Measurements from ENCODE around the gene RORC.

Gene RORC

DNA sequence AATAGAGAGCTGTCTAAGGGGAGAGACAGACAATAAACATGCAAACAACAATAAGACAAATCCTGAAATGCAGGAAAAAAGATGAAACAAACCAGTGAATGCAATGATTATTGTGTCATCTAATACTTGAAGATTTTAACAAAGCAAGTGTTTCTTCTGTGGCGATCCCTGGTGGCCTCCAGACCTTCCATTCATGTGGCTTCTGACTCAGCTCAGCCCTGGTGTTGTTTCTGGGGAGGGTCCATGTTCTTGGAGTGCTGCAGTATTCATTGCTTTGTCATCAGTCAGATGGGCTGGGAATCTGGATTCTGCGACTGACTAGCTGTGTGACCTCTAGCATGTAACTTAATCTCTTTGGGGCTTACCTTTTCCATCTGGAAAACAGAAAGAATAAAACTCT, 9.5 kb upstream of the RORC start:
- TF ChIP-seq JUND (IDR thresholded peaks at IDR 0.05; ENCODE audit: low read depth) = no peak
- no peak for DNase-seq (ENCODE audit: low read depth in 1 of 2, low spot score in 1 of 2)
- in situ Hi-C loops (cut with HindIII; ENCODE audit: low pct_unique_long_range_greater_than_20kb, low sequenced_read_pairs) = no loop called here

- DNase-seq (ENCODE audit: low read depth in 1 of 2, low spot score in 1 of 2) = no peak
- no peak for TF ChIP-seq JUND (IDR thresholded peaks at IDR 0.05; ENCODE audit: low read depth)
- in situ Hi-C loops (cut with HindIII; ENCODE audit: low pct_unique_long_range_greater_than_20kb, low sequenced_read_pairs) = no loop called here
Observed at GRCh38 chr1:151840421-151840820, 8.8 kb upstream of the RORC start.

DNA sequence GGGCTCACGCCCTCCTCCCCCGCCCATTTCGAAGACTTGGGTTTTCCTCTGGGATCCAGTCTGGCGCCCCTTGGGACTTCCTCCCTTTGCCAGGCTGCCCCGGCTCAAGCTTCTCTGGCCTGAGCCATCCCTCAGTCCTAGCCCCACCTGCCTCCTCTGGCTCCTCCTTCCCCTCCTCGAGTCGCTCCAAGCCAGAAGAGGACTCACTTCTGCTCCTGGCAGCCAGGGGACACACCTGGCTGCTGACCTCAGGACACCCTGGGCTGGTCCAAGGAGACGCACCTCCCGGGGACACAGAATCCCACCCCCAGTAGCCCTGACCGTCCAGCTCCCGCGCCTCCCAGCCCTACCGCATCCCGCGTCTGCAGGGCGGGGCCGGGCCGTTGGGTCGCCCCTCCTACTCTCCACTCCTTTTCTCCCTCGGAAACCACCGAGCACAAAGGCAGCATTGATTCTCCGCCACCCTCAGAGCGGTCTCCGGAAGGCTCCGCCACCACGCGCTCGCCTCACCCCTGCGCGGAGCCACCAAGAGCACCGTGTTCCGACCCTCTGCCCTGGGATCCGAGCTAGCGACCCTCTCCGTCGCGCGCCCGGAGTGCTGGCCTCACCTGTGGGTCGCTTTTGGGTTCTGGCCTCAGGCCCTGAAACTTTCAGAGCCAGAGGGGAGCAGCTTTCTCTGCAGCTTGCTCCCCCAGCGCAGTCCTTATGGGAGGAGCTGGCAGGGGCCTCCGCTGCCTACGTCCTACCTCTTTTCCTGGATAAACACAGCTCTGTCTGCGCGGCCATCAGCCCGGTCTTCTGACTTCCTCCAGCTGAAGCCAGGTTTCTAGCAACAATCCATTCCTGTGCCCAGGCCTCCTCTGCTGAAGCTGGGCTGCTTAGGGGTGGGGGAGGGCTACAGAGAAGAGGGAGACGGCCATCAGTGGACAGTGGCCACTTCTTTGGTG, 8.1 kb upstream of the RORC start, which contains the start of gene C2CD4D:
Gene C2CD4D (minus strand): TSS at position 364 of the 947 bp plus-strand sequence. CDS start 831 bp downstream, outside the sequence.
- DNase-seq (ENCODE audit: low read depth in 1 of 2, low spot score in 1 of 2) = peak; percentile 95 to 97
- in situ Hi-C loops (cut with HindIII; ENCODE audit: low pct_unique_long_range_greater_than_20kb, low sequenced_read_pairs) = no loop called here
- TF ChIP-seq JUND (IDR thresholded peaks at IDR 0.05; ENCODE audit: low read depth) = no peak

DNA sequence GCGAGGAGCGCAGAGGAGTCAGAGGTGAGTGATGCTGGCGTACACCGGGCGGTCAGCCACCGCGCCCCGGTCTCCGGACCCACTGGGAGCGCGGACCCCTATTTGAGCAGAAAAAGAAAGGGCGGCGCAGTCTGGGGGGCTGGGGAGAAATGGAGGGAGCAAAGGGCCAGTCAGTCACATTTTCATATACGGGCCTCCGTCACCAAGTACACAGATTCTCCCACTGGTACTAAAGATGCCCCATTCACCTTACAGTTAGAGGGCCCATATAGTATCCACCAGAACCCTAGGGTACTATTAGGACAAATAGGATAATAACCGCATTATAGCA, 7.4 kb upstream of the RORC start:
- no peak for TF ChIP-seq JUND (IDR thresholded peaks at IDR 0.05; ENCODE audit: low read depth)
- no peak for DNase-seq (ENCODE audit: low read depth in 1 of 2, low spot score in 1 of 2)
- in situ Hi-C loops (cut with HindIII; ENCODE audit: low pct_unique_long_range_greater_than_20kb, low sequenced_read_pairs) = no loop called here

DNA sequence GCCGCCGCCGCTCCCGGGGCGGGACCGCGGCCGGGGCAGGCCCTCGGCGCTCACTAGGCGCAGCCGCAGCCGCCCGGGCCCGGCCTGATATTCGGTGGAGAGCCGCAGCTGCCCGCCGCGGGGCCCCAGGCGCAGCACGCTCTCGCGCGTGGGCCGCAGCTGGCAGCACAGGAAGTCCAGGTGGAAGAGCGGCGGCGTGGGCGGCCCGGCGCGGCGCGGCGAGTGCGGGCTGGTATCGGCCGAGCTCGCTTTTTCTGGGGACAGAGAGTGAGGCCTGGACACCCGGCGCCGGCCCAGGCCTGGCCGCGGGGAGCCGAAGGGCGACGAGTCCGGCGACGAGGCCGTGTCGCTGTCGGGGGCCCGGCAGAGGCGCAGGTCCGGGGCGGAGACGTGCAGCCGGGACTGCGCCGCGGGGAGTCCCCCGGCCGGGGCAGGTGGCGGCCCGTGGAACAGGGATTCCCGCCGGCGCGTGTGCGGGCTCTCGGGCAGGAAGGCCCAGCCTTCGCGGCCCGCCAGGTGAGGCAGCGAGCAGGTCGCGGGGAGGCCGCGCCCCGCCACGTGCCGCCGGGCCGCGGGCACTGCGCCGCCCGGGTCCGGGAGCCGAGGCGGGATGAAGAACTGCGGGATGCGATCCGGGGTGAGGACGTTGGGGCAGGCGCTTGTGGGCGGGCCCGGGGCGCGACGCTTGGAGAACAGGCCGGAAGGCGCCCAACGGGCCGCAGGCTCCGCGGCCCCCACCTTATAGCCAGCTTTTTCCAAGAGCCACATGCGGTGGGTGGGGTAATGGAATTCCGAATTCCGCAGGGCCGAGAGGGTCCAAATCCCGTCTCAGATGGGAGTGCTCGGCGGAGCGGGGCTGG, 6.8 kb upstream of the RORC start:
- no peak for TF ChIP-seq JUND (IDR thresholded peaks at IDR 0.05; ENCODE audit: low read depth)
- in situ Hi-C loops (cut with HindIII; ENCODE audit: low pct_unique_long_range_greater_than_20kb, low sequenced_read_pairs) = no loop called here
- DNase-seq (ENCODE audit: low read depth in 1 of 2, low spot score in 1 of 2) = no peak

DNA sequence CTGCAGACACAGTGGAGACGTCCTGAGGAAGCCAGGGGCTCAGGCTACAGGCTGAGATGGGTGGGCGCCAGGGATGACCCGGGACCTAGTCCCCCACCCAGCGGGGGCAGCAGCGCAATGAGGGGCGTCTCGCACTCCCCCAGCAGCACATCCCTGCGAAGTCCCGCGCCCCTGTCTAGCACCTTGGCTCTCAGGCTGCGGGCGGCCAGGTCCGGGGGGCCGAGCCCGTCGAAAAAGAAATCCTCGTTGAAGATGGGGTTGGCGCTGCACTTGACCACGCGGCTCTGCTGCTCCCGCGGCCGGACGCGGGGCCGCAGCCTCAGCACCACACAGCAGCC, 6.3 kb upstream of the RORC start:
- in situ Hi-C loops (cut with HindIII; ENCODE audit: low pct_unique_long_range_greater_than_20kb, low sequenced_read_pairs) = no loop called here
- no peak for DNase-seq (ENCODE audit: low read depth in 1 of 2, low spot score in 1 of 2)
- no peak for TF ChIP-seq JUND (IDR thresholded peaks at IDR 0.05; ENCODE audit: low read depth)

DNA sequence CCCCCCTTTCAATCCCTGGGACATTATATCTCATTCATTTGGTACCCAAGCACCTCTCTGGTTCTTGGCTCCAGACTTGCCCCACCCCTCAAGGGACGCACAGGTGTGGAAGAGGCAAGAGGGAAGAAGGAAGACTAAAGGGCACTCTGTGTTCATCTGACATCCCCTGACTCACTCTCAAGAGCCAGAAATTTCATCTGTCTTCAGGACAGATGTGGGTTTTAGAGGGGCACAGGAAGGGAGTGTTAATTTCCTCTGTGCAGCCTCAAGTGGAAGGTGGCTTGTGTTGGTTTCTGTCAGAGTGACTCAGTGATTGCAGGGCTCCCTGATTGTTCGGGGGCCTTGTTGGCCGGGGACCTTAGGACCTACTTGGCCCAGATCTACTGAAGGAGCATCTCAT, 5.6 kb upstream of the RORC start:
- in situ Hi-C loops (cut with HindIII; ENCODE audit: low pct_unique_long_range_greater_than_20kb, low sequenced_read_pairs) = no loop called here
- TF ChIP-seq JUND (IDR thresholded peaks at IDR 0.05; ENCODE audit: low read depth) = no peak
- no peak for DNase-seq (ENCODE audit: low read depth in 1 of 2, low spot score in 1 of 2)

GRCh38 chr1:151835596-151835995, 4.0 kb upstream of the RORC start:
- DNase-seq (ENCODE audit: low read depth in 1 of 2, low spot score in 1 of 2) = no peak
- in situ Hi-C loops (cut with HindIII; ENCODE audit: low pct_unique_long_range_greater_than_20kb, low sequenced_read_pairs) = no loop called here
- TF ChIP-seq JUND (IDR thresholded peaks at IDR 0.05; ENCODE audit: low read depth) = no peak

GRCh38 chr1:151834239-151834638, 2.6 kb upstream of the RORC start:
- TF ChIP-seq JUND (IDR thresholded peaks at IDR 0.05; ENCODE audit: low read depth) = no peak
- in situ Hi-C loops (cut with HindIII; ENCODE audit: low pct_unique_long_range_greater_than_20kb, low sequenced_read_pairs) = no loop called here
- no peak for DNase-seq (ENCODE audit: low read depth in 1 of 2, low spot score in 1 of 2)

- in situ Hi-C loops (cut with HindIII; ENCODE audit: low pct_unique_long_range_greater_than_20kb, low sequenced_read_pairs) = no loop called here
- DNase-seq (ENCODE audit: low read depth in 1 of 2, low spot score in 1 of 2) = no peak
- TF ChIP-seq JUND (IDR thresholded peaks at IDR 0.05; ENCODE audit: low read depth) = no peak
Observed at GRCh38 chr1:151833172-151833900, 1.7 kb upstream of the RORC start.

DNA sequence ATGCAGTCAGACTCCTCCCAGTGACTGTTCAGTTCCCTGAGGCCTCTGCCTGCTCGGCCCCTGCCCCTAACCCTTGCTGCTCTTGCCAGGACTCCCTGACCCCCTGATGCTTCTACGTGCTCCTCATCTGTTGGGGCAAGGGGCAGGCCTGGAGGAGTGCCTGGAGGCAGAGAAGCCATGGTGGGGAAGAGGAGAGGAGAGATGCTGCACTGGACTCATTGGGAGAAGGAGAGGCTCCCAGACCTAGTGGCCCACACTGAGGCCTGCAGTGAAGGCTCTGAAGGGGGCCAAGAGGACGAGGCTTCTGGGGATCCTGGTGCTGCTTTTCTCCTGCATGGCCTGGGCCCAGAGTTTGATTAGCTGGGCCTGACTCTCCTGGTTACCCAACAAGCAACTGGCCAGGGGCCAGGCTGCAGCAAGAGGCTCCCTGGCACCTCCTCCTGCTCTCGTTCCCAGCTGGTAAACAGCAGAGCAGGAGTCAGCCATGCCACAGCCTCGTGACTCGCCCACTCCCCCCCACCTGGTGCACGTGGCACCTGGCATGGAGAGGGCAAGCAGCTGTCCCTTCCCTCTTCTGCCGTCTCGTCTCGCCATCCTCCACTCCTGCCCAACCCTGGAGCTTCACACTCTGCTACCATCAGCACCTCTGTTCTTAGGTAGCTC, 847 bp upstream of the RORC start:
- no peak for TF ChIP-seq JUND (IDR thresholded peaks at IDR 0.05; ENCODE audit: low read depth)
- in situ Hi-C loops (cut with HindIII; ENCODE audit: low pct_unique_long_range_greater_than_20kb, low sequenced_read_pairs) = no loop called here
- DNase-seq (ENCODE audit: low read depth in 1 of 2, low spot score in 1 of 2) = peak; percentile 88 to 98

DNA sequence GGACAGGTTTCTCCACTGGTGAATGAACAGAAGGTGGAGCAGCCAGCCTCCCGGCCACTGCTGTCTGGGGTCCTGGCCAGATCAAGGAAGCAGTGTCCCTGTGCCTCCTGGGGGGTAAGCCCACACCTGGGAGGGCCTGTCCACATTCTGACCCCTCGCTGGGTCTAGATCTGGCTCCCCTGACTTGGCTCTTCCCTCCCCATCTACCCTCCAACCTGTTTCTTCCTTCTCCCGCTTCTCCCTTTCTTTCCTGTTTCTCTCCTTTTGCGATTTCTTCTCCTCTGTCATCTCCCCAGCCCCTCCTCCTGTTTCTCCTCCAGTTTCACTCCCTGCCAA, 378 bp downstream of the RORC start:
- in situ Hi-C loops (cut with HindIII; ENCODE audit: low pct_unique_long_range_greater_than_20kb, low sequenced_read_pairs) = no loop called here
- no peak for TF ChIP-seq JUND (IDR thresholded peaks at IDR 0.05; ENCODE audit: low read depth)
- no peak for DNase-seq (ENCODE audit: low read depth in 1 of 2, low spot score in 1 of 2)
